KOPT-K1 (cell line): Measurements from ENCODE around the gene FBRSL1.

Experiments
- H3K27ac ChIP-seq: fragments of 200-600 bp; sonication (generic); 2 replicates; pipeline ENCODE4 v1.5.1; 2016; ENCODE audit warnings: antibody characterized with exemption, mild to moderate bottlenecking, low read depth, low read length; ENCODE audit not compliant: poor library complexity, severe bottlenecking
- H3K36me3 ChIP-seq: fragments of 200-600 bp; sonication (generic); 2 replicates; pipeline ENCODE4 v1.5.1; 2017; ENCODE audit warnings: antibody characterized with exemption, mild to moderate bottlenecking, low read length, moderate library complexity; ENCODE audit not compliant: insufficient read depth
- H3K9me3 ChIP-seq: fragments of 200-600 bp; sonication (generic); 2 replicates; pipeline ENCODE4 v1.5.1; 2017; ENCODE audit warnings: antibody characterized with exemption, low read length, mild to moderate bottlenecking; ENCODE audit not compliant: insufficient read depth, poor library complexity, severe bottlenecking

FBRSL1 gene

GRCh38 chr12:132512197-132513069 is 22.5 kb downstream of the FBRSL1 start:
- H3K36me3 ChIP-seq: peaks cover 22% of the 10 kb centered on the region; the same call in 1 of the 2 replicates
- no peaks in the 10 kb centered on the region for H3K9me3 ChIP-seq
- no peak overlapping the region for H3K27ac ChIP-seq

GRCh38 chr12:132513070-132513398 is 23.1 kb downstream of the FBRSL1 start:
- H3K27ac ChIP-seq: no peak overlapping the region
- peaks cover 20% of the 10 kb centered on the region; the same call in 1 of the 2 replicates for H3K36me3 ChIP-seq
- H3K9me3 ChIP-seq: no peaks in the 10 kb centered on the region

- H3K9me3 ChIP-seq: no peaks in the 10 kb centered on the region
- peaks cover 20% of the 10 kb centered on the region; the same call in 1 of the 2 replicates for H3K36me3 ChIP-seq
- no peak overlapping the region for H3K27ac ChIP-seq
Observed at GRCh38 chr12:132513458-132514135, 23.6 kb downstream of the FBRSL1 start.

- no peak overlapping the region for H3K27ac ChIP-seq
- H3K9me3 ChIP-seq: no peaks in the 10 kb centered on the region
- H3K36me3 ChIP-seq: peaks cover 18% of the 10 kb centered on the region; the same call in 1 of the 2 replicates
Observed at GRCh38 chr12:132514216-132514820, 24.4 kb downstream of the FBRSL1 start.

GRCh38 chr12:132514838-132515237 is 24.9 kb downstream of the FBRSL1 start:
- H3K9me3 ChIP-seq: no peaks in the 10 kb centered on the region
- H3K27ac ChIP-seq: no peak overlapping the region
- peaks cover 18% of the 10 kb centered on the region; the same call in 1 of the 2 replicates for H3K36me3 ChIP-seq

- no peak overlapping the region for H3K27ac ChIP-seq
- peaks cover 11% of the 10 kb centered on the region; the same call in 1 of the 2 replicates for H3K36me3 ChIP-seq
- H3K9me3 ChIP-seq: no peaks in the 10 kb centered on the region
Observed at GRCh38 chr12:132516095-132517012, 26.4 kb downstream of the FBRSL1 start.

GRCh38 chr12:132517013-132517739 is 27.2 kb downstream of the FBRSL1 start:
- Histone ChIP-seq H3K9me3 (no peaks in the 10 kb centered on the region), H3K27ac (no peak overlapping the region), H3K36me3 (peaks cover 7% of the 10 kb centered on the region; the same call in 1 of the 2 replicates)

GRCh38 chr12:132517740-132518100 is 27.8 kb downstream of the FBRSL1 start:
- H3K36me3 ChIP-seq: peaks cover 7% of the 10 kb centered on the region; the same call in 1 of the 2 replicates
- H3K27ac ChIP-seq: no peak overlapping the region
- H3K9me3 ChIP-seq: no peaks in the 10 kb centered on the region

- Histone ChIP-seq H3K36me3 (peaks cover 7% of the 10 kb centered on the region; the same call in 1 of the 2 replicates), H3K9me3 (no peaks in the 10 kb centered on the region), H3K27ac (no peak overlapping the region)
Observed at GRCh38 chr12:132518354-132518992, 28.5 kb downstream of the FBRSL1 start.

- H3K27ac ChIP-seq: no peak overlapping the region
Observed at GRCh38 chr12:132520421-132521199, 30.7 kb downstream of the FBRSL1 start.

GRCh38 chr12:132521200-132521580 is 31.2 kb downstream of the FBRSL1 start:
- H3K9me3 ChIP-seq: no peaks in the 10 kb centered on the region
- no peak overlapping the region for H3K27ac ChIP-seq
- peaks cover 7% of the 10 kb centered on the region; the same call in 1 of the 2 replicates for H3K36me3 ChIP-seq

More at GRCh38 chr12:132520421-132521199, 30.7 kb downstream of the FBRSL1 start:
- no peaks in the 10 kb centered on the region for H3K9me3 ChIP-seq
- H3K36me3 ChIP-seq: peaks cover 7% of the 10 kb centered on the region; the same call in 1 of the 2 replicates

- H3K27ac ChIP-seq: no peak overlapping the region
- peaks cover 7% of the 10 kb centered on the region; the same call in 1 of the 2 replicates for H3K36me3 ChIP-seq
- H3K9me3 ChIP-seq: no peaks in the 10 kb centered on the region
Observed at GRCh38 chr12:132521712-132522292, 31.9 kb downstream of the FBRSL1 start.
